Measurements from ENCODE around the gene LRP1B.

LRP1B gene

DNA sequence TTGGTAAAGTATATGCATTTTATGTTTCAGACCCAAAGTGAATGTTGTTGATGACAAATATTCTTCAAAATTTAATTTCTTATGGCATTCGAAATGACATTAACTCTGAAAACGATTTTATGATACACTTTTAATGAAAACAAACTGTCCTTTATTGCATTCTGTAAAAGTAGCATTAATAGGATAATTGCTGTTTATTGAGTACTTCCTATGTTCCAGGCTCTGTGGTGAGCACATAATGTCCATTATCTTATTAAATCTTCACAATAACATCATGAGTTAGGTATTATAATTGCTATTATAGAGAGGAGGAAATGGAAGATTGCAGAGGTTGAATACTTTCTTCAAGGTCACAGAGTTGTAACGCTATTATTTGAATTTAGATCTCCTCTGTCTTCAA, 638.0 kb downstream of the LRP1B start:
- H3K27me3 Mint-ChIP-seq, result no peaks in the 10 kb centered on the region
- H3K4me3 Mint-ChIP-seq, result no peak overlapping the region
- no peak overlapping the region for H3K27ac Mint-ChIP-seq
- no peaks in the 10 kb centered on the region for H3K36me3 Mint-ChIP-seq
- H3K4me1 Mint-ChIP-seq, result no peaks in the 10 kb centered on the region
- peaks cover 5% of the 10 kb centered on the region for H3K9me3 Mint-ChIP-seq

DNA sequence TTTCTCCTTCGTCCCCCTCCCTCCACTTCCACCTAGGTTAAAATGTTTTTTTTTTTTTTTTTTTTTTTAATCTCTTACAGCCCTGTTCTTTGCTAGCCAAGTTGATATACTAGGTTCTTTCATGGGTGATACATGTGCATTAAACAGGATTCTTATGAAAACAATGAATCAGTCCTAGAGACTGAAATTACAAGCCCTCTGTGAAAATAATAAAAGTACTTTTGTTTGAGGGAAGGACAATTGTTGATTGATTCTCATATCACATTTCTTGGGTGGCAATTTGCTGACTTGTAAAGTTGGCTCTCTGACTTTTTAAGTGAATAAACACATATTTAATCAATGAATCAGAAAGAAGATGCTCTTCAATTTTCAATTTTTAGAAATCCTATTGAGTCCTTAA, 639.9 kb downstream of the LRP1B start:
- peaks cover 13% of the 10 kb centered on the region for H3K9me3 Mint-ChIP-seq
- H3K4me3 Mint-ChIP-seq, result no peak overlapping the region
- H3K4me1 Mint-ChIP-seq, result no peaks in the 10 kb centered on the region
- no peaks in the 10 kb centered on the region for H3K36me3 Mint-ChIP-seq
- no peak overlapping the region for H3K27ac Mint-ChIP-seq
- H3K27me3 Mint-ChIP-seq, result no peaks in the 10 kb centered on the region

DNA sequence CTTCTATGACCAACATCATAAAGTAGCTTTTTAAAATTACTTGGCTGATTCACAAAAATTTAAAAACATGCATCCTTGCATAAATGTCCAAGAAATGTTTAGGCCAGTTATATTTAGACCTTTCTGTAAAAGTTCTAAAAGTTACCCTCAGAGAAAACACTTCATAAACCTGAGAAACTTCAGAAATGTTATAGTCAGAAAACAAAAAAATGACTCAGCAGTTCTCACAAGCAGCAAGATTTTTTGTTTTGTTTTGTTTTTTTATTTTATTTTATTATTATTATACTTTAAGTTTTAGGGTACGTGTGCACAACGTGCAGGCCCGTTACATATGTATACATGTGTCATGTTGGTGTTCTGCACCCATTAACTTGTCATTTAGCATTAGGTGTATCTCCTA, 648.1 kb downstream of the LRP1B start:
- no peaks in the 10 kb centered on the region for H3K4me1 Mint-ChIP-seq
- H3K9me3 Mint-ChIP-seq, result peaks cover 12% of the 10 kb centered on the region
- no peaks in the 10 kb centered on the region for H3K27me3 Mint-ChIP-seq
- no peak overlapping the region for H3K27ac Mint-ChIP-seq
- H3K4me3 Mint-ChIP-seq, result no peak overlapping the region
- no peaks in the 10 kb centered on the region for H3K36me3 Mint-ChIP-seq

DNA sequence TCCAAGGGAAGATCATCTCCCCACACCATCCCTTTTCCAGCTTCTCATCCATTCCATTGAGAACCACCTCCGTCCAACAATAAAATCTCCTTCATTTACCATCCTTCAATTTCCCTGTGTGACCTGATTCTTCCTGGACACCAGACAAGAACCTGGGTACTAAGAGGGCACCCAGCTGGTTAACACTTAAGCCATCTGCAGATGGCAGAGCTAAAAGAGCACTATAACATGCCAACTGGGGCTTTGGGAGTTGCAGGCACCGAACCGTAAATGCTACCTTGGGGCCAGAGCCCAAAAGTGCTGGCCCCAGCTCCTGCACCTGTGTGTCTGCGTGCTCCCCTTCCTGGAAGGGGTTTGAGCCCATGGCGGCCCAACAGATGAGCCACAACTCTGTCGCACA, 655.0 kb downstream of the LRP1B start:
- no peak overlapping the region for H3K4me3 Mint-ChIP-seq
- no peaks in the 10 kb centered on the region for H3K36me3 Mint-ChIP-seq
- H3K27me3 Mint-ChIP-seq, result no peaks in the 10 kb centered on the region
- H3K9me3 Mint-ChIP-seq, result no peaks in the 10 kb centered on the region
- H3K4me1 Mint-ChIP-seq, result no peaks in the 10 kb centered on the region
- H3K27ac Mint-ChIP-seq, result no peak overlapping the region

DNA sequence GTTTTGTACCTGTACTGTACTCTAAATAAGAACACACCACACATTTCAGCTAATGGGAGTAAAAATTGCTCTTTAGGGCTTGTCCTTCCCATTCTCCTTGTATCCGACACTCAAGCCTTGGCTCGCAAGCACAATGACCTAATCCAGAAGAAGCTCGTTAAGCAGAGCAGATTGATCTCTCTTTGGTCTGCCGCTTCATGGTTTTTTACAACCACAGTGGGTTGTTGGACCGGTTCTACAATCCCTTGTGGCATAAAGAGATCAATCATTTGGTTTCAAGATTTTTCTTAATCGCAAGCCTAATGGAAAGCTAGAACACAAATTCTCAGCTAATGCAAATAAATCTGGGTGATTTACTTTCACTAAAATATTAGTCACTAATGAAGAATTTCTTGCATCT, 662.1 kb downstream of the LRP1B start:
- Mint-ChIP-seq H3K4me1 (no peaks in the 10 kb centered on the region), H3K9me3 (peaks cover 6% of the 10 kb centered on the region), H3K27ac (no peak overlapping the region), H3K4me3 (no peak overlapping the region), H3K27me3 (no peaks in the 10 kb centered on the region), H3K36me3 (no peaks in the 10 kb centered on the region)

DNA sequence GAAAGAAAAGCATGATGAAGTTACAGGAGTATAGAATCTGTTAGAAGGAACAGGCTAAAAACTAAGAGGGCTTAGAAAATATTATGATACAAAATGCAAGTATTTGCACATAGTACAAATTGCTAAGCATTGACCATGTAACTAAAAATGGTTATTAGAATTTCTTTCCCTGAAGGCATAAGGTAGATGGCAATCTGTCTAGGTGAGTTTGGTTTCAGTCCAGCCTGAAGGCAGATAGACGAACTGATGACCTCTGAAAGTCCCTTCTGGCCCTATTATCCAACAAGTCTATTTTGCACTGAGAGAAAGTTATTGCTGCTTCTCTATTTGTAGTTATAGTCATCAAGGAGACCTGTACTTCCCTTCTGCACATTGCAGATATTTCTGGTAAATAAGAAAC, 663.5 kb downstream of the LRP1B start:
- H3K27ac Mint-ChIP-seq, result no peak overlapping the region
- no peaks in the 10 kb centered on the region for H3K36me3 Mint-ChIP-seq
- H3K9me3 Mint-ChIP-seq, result peaks cover 6% of the 10 kb centered on the region
- H3K27me3 Mint-ChIP-seq, result no peaks in the 10 kb centered on the region
- H3K4me1 Mint-ChIP-seq, result no peaks in the 10 kb centered on the region
- no peak overlapping the region for H3K4me3 Mint-ChIP-seq

DNA sequence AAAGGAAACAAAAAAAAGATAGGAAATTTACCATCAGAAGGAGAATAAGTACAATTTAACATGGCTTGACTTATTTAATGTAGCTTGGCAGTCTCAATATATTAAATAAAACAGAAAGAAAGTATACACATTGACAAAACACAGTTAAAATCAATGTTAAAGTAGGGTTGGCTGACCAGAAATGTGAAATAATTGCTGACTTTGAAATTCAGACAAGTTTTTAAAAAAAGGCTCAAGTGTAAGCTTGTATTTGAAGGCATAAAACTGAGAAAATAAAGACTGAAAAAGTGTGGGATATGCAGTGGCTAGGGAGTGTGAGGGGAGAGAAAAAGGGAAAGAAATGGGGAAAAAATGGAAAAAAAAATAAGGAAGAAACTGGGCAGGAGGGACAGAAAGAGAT, 665.8 kb downstream of the LRP1B start:
- peaks cover 6% of the 10 kb centered on the region for H3K9me3 Mint-ChIP-seq
- no peak overlapping the region for H3K27ac Mint-ChIP-seq
- no peak overlapping the region for H3K4me3 Mint-ChIP-seq
- no peaks in the 10 kb centered on the region for H3K36me3 Mint-ChIP-seq
- no peaks in the 10 kb centered on the region for H3K27me3 Mint-ChIP-seq
- H3K4me1 Mint-ChIP-seq, result no peaks in the 10 kb centered on the region

DNA sequence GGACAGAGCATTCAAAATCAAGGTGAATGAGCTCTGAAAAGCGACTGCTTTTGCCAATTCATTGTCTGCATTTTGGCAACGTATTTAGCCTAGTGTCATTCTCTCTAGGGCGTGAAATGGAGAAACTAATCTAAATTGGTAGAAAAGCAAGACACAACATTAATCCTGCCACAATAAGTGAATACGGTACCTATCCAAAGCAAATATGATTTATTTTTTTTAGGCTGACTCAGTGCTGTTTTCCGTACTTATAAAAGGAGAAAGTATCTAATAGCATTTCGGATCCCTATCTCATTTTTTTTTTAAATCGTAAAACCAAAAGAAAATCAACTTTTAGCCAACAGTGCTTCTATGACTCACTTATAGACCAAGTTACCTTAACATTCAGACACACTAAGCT, 672.5 kb downstream of the LRP1B start:
- Mint-ChIP-seq H3K36me3 (no peaks in the 10 kb centered on the region), H3K27ac (no peak overlapping the region), H3K4me3 (no peak overlapping the region), H3K27me3 (no peaks in the 10 kb centered on the region), H3K4me1 (no peaks in the 10 kb centered on the region), H3K9me3 (no peaks in the 10 kb centered on the region)

DNA sequence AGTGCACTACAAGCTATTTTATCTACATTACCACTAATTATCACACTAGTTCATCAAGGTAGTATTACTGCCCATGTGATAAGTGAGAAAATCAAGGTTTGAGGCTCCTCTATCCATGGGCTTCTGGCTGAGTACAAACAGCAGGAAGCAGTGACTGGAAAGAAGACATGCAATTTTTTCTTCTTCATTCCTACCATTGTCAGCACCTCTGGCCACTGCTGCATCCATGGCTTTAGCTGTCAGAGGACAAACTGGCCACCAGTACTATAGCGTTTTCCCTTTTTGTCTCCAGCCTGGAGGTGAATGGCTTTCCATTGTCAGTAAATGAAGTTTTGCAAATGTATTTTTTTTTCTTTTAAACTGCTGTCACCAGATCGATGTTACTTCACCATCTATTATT, 674.9 kb downstream of the LRP1B start:
- H3K9me3 Mint-ChIP-seq, result no peaks in the 10 kb centered on the region
- no peak overlapping the region for H3K4me3 Mint-ChIP-seq
- no peaks in the 10 kb centered on the region for H3K36me3 Mint-ChIP-seq
- no peak overlapping the region for H3K27ac Mint-ChIP-seq
- no peaks in the 10 kb centered on the region for H3K4me1 Mint-ChIP-seq
- H3K27me3 Mint-ChIP-seq, result no peaks in the 10 kb centered on the region

DNA sequence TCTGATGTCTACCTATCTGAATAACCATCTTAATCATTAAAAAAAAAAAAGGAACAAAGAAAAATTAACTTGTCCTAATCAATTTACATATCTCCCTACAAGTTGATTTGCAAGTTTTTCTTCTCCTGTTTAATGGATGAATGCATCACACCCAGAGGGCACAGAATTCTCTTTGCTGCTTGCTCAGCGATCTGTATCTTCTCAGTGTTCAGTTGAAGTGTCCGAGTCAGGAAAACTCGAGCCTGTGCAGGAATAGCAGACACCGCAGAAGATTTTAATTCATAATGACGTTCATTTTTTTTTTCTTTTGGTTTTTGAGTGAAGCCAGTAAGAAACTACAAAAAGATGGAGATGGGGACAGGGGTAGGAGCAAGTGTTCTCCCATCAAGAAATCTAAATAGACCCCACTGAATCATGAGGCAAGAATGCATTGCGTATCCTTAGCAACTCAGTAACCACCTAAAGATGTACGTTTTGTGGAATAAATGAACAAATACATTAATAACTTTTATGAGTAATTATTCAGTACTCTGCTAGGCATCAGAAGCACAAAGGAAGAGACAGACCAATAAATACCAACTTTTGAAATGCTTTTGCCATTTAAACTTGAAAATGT, 675.5 kb downstream of the LRP1B start:
- Mint-ChIP-seq H3K36me3 (no peaks in the 10 kb centered on the region), H3K27me3 (no peaks in the 10 kb centered on the region), H3K9me3 (no peaks in the 10 kb centered on the region), H3K27ac (no peak overlapping the region), H3K4me3 (no peak overlapping the region), H3K4me1 (no peaks in the 10 kb centered on the region)

DNA sequence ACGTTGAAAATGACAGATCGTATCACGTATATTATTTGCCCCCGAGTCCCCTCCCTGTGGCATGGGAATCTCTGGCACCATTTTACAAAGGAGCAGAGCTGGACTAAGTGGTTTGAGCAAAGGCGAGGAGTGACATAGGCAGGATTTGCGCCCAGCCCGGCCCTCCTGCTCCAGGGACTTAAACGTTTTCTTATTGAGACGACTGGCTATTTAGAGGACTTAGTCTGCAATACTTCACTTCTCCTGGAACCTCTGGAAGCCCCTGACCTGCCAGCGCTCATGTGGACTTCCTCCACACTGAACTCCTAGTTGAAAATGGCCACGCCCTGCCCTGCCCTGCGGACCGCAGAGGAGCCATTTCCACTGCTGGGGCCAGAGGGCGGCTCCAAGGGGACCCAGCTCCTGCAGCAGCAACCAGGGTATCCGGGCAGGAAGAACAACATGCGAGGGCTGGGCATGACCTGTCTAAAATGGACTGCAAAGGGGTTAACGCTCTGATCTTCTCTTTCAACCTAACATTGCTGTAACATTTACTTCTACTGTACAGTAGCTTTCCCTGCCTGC, 690.7 kb downstream of the LRP1B start:
- peaks cover 5% of the 10 kb centered on the region for H3K9me3 Mint-ChIP-seq
- H3K4me1 Mint-ChIP-seq, result no peaks in the 10 kb centered on the region
- no peak overlapping the region for H3K27ac Mint-ChIP-seq
- no peaks in the 10 kb centered on the region for H3K36me3 Mint-ChIP-seq
- H3K4me3 Mint-ChIP-seq, result no peak overlapping the region
- H3K27me3 Mint-ChIP-seq, result no peaks in the 10 kb centered on the region

DNA sequence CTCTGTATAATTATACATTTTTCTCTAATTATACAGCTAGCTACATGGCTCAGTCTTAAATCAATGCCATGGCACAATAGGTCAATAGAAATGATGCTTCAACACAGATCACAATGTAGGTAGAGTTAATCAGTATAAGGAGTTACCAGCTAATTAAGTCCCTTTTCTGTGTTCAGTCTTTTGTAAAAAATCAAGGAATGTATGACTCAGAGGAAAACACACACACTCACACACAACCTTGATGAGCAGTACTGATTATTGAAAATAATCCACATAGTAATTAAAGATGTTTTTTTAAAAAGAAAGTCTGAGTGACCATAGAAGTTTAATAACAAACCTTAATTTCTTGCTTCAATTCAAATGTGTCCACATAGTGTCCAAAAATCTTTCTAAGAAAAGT, 691.3 kb downstream of the LRP1B start:
- H3K36me3 Mint-ChIP-seq, result no peaks in the 10 kb centered on the region

DNA sequence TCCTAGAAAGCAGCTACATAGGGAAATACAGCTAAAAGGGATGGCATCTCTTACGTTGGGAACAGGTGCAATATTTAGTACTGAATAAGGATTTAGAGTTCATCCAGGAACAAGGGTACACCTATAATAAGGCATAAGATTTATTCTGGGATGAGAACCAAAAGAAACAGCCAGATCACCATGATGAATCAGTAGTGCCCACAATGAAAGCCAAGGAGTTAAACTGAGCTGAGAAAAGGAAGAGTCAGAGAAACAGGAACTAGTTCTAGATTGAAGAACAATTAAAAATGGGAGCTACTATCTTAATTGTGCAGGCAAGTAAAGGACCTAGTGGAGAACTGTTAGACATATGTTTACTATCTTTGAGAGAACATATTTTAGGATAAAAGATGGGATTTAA, 692.3 kb downstream of the LRP1B start:
- H3K36me3 Mint-ChIP-seq, result no peaks in the 10 kb centered on the region
- H3K27me3 Mint-ChIP-seq, result no peaks in the 10 kb centered on the region
- no peaks in the 10 kb centered on the region for H3K9me3 Mint-ChIP-seq
- H3K4me3 Mint-ChIP-seq, result no peak overlapping the region
- no peak overlapping the region for H3K27ac Mint-ChIP-seq
- H3K4me1 Mint-ChIP-seq, result no peaks in the 10 kb centered on the region

More for the DNA sequence above, 691.3 kb downstream of the LRP1B start:
- Mint-ChIP-seq H3K4me3 (no peak overlapping the region), H3K4me1 (no peaks in the 10 kb centered on the region), H3K27me3 (no peaks in the 10 kb centered on the region), H3K27ac (no peak overlapping the region), H3K9me3 (peaks cover 5% of the 10 kb centered on the region)

DNA sequence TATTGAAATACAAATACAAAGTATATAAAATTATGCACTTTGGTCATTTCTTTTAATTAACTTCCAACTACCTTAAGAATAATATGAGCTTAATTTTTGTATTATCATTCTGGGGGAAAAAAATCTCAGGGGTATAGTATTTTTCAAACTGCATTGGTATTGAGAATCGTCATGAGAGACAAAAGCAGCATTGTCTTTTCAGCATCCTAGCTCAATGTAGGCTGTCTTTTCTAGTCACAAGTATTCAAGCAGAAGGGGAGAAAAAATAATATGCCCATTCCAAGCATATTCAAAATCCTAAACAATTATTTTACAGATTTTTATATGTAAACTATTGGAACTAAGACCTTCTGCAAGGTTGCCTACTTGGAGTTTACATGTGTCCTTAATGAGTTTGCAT, 693.3 kb downstream of the LRP1B start:
- no peaks in the 10 kb centered on the region for H3K27me3 Mint-ChIP-seq
- no peak overlapping the region for H3K27ac Mint-ChIP-seq
- no peak overlapping the region for H3K4me3 Mint-ChIP-seq
- no peaks in the 10 kb centered on the region for H3K4me1 Mint-ChIP-seq
- H3K9me3 Mint-ChIP-seq, result no peaks in the 10 kb centered on the region
- no peaks in the 10 kb centered on the region for H3K36me3 Mint-ChIP-seq

DNA sequence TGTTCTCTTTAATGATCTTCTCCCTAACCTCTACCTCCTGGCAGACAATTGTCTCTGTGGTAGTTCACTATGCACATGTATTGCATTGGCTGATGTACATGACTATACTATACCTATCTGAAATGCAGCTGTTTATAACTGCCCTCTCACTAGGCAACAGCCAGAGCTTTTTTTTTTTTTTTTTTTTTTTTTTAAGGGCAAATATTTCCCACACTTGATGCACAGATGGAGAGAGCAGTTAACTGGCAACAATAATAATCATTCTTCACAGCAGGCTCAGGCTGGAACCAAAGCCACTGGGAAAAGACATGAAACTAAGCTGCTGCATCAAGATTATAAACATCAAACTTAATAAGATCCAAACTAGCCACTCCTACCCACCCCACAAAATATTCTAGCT, 707.7 kb downstream of the LRP1B start:
- Mint-ChIP-seq H3K9me3 (peaks cover 11% of the 10 kb centered on the region), H3K27me3 (no peaks in the 10 kb centered on the region), H3K4me3 (no peak overlapping the region), H3K4me1 (no peaks in the 10 kb centered on the region), H3K36me3 (no peaks in the 10 kb centered on the region), H3K27ac (no peak overlapping the region)

DNA sequence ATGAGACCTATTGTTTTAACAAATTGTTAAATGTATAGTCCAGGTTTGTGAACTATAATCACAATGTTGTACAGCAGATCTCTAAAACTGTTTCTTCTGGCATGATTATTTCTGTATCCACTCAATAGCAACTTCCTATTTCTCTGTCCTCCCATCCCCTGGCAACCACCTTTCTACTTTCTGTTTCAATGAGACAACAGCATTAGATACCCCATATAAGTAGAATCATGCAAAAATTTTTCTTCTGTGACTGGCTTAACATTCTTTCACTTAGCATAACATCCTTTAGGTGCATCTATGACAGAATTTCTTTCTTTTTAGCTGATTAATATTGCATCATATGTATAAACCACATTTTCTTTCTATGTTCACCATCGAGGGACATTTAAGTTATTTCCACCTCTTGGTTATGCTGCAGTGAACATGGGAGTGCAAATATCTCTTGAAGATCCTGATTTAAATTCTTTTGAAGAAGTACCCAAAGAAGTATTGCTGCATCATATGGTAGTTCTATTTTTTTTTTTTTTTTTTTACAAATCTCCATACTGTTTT, 713.5 kb downstream of the LRP1B start:
- Mint-ChIP-seq H3K9me3 (peaks cover 11% of the 10 kb centered on the region), H3K4me1 (no peaks in the 10 kb centered on the region), H3K27ac (no peak overlapping the region)

DNA sequence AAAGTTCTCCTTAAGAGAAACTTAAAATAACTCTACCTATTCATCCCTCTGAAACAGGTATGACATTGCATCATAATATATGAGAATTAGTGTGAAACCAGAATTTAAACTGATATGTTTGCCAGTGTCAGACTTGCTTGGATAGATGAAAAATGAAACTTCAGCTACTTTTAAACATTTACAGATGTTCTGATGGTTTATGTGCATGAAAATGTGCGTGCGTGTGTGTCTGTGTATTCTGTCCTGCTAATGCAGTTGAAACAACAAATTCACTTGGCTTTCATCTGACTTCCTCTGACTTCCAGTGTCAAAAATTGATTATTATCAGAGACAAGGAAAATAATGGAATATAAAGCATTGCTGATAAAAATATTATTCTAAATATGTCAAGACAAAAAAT, 719.4 kb downstream of the LRP1B start:
- H3K9me3 Mint-ChIP-seq, result no peaks in the 10 kb centered on the region
- no peak overlapping the region for H3K4me3 Mint-ChIP-seq

More for the DNA sequence above, 713.5 kb downstream of the LRP1B start:
- H3K27me3 Mint-ChIP-seq, result no peaks in the 10 kb centered on the region
- no peak overlapping the region for H3K4me3 Mint-ChIP-seq
- H3K36me3 Mint-ChIP-seq, result no peaks in the 10 kb centered on the region

More for the DNA sequence above, 719.4 kb downstream of the LRP1B start:
- no peaks in the 10 kb centered on the region for H3K27me3 Mint-ChIP-seq
- no peak overlapping the region for H3K27ac Mint-ChIP-seq
- H3K4me1 Mint-ChIP-seq, result no peaks in the 10 kb centered on the region
- H3K36me3 Mint-ChIP-seq, result no peaks in the 10 kb centered on the region
